Neutrophil (primary cell): ENCODE results near the gene GLS.

ENCODE experiments used
- H3K27ac ChIP-seq: fragments of 200-600 bp; sonication (generic); 2 replicates; pipeline ENCODE4 v1.5.1; 2016; ENCODE audit warnings: mild to moderate bottlenecking, moderate library complexity
- H3K27me3 ChIP-seq: fragments of 200-600 bp; sonication (generic); 2 replicates; pipeline ENCODE4 v1.6.0; 2016; ENCODE audit warnings: mild to moderate bottlenecking
- H3K36me3 ChIP-seq: fragments of 200-600 bp; sonication (generic); 2 replicates; pipeline ENCODE4 v1.5.1; 2017
- H3K4me1 ChIP-seq, 2 experiments: fragments of 200-600 bp in 1 of 2; sonication (generic) in 1 of 2; 1 replicate in 1 of 2; 2 replicates in 1 of 2; pipeline versions ENCODE4 v1.5.1 to v1.6.1; 2013 to 2016; ENCODE audit warnings: low read depth in 1 of 2, low read length in 1 of 2, mild to moderate bottlenecking in 1 of 2, moderate library complexity in 1 of 2; ENCODE audit not compliant: control insufficient read depth in 1 of 2, insufficient read depth in 1 of 2
- H3K4me3 ChIP-seq, 2 experiments: fragments of 200-600 bp in 1 of 2; sonication (generic) in 1 of 2; 1 replicate in 1 of 2; 2 replicates in 1 of 2; pipeline ENCODE4 v1.5.1; 2013 to 2016; ENCODE audit warnings: low read depth in 1 of 2, low read length in 1 of 2, mild to moderate bottlenecking in 1 of 2, moderate library complexity in 1 of 2
- H3K9me3 ChIP-seq: fragments of 200-600 bp; sonication (generic); 2 replicates; pipeline ENCODE4 v1.5.1; 2016
- CTCF ChIP-seq: fragments of 200-600 bp; sonication (generic); IDR thresholded peaks from 2 replicates; pipeline ENCODE4 v1.5.1; 2016; ENCODE audit warnings: antibody characterized with exemption

GLS gene

GRCh38 chr2:190904640-190905261, 24.1 kb downstream of the GLS start:
- H3K4me3 ChIP-seq = no peak overlapping the region
- no peaks in the 10 kb centered on the region for H3K9me3 ChIP-seq
- H3K4me1 ChIP-seq = no peaks in the 10 kb centered on the region
- H3K27ac ChIP-seq = no peak overlapping the region
- no peak for TF ChIP-seq CTCF
- peaks cover 54% of the 10 kb centered on the region for H3K36me3 ChIP-seq
- H3K27me3 ChIP-seq = no peaks in the 10 kb centered on the region

GRCh38 chr2:190908532-190908931, 27.9 kb downstream of the GLS start:
- Histone ChIP-seq H3K4me3 (no peak overlapping the region), H3K4me1 (no peaks in the 10 kb centered on the region), H3K27me3 (no peaks in the 10 kb centered on the region), H3K36me3 (peaks cover 32% of the 10 kb centered on the region), H3K9me3 (no peaks in the 10 kb centered on the region), H3K27ac (no peak overlapping the region)
- no peak for TF ChIP-seq CTCF

- Histone ChIP-seq H3K9me3 (no peaks in the 10 kb centered on the region), H3K27ac (no peak overlapping the region), H3K27me3 (no peaks in the 10 kb centered on the region), H3K4me3 (no peak overlapping the region), H3K36me3 (peaks cover 22% of the 10 kb centered on the region), H3K4me1 (no peaks in the 10 kb centered on the region)
- no peak for TF ChIP-seq CTCF
These were observed 29.1 kb downstream of the GLS start for GRCh38 chr2:190909680-190910079.

GRCh38 chr2:190910341-190911136, 29.9 kb downstream of the GLS start:
- TF ChIP-seq CTCF = no peak
- Histone ChIP-seq H3K4me3 (no peak overlapping the region), H3K36me3 (peaks cover 14% of the 10 kb centered on the region), H3K4me1 (no peaks in the 10 kb centered on the region), H3K27me3 (no peaks in the 10 kb centered on the region), H3K9me3 (no peaks in the 10 kb centered on the region), H3K27ac (no peak overlapping the region)

GRCh38 chr2:190911813-190912212, 31.2 kb downstream of the GLS start:
- Histone ChIP-seq H3K9me3 (no peaks in the 10 kb centered on the region), H3K27ac (no peak overlapping the region), H3K36me3 (peaks cover 13% of the 10 kb centered on the region), H3K4me3 (no peak overlapping the region), H3K27me3 (no peaks in the 10 kb centered on the region), H3K4me1 (peaks cover 0 to 6% of the 10 kb centered on the region in 2 experiments)
- no peak for TF ChIP-seq CTCF
